GM18505 (cell line): ENCODE data around the gene NTMT2.

Experiments
- ATAC-seq: cut with Tn5 transposase; IDR thresholded peaks from one replicate; pipeline ENCODE4 v1.9.1; 2021; ENCODE audit not compliant: unreplicated experiment
- POLR2A ChIP-seq: IDR thresholded peaks from 4 replicates; pipeline ENCODE4 v1.6.1; 2011; ENCODE audit warnings: borderline replicate concordance; ENCODE audit not compliant: insufficient read depth, insufficient read length; ENCODE audit errors: extremely low read depth

NTMT2 gene

DNA sequence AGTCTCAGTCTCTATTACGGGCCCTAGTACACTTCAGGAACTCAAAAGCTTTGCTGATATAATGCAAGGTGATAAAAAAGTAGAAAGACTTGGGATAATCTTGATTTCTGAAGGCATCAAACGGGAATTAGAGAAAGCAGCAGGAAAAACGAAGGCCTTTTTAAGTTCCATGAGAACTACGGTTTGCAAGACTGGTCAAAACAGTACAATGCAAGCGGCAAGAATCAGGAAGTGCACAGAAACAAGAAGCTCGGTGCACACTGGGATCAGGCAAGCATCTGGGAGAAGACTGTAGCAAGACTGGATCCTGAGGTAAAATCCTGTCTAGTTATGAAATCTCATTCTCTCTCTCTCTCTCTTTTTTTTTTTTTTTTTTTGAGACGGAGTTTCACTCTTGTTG lies 28.6 kb downstream of the NTMT2 start:
- ATAC-seq: no peak

DNA sequence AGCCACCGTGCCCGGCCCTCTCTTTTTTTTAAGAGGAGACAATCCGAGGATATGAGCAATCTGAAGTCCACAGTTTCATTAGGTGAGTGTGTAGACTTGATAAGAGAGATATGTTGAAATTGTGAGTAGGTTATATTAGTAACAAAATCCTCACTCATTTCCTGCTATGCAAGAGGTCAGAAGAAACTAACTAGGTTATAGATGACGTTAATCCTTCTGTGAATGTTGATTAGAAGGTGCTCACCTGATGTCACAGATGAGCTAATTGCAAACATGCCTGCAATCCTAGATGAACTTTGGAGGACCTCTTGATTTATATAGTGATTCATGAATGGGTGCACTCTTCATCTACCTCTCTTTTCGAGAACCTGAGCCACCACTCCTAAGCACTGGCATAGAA lies 29.3 kb downstream of the NTMT2 start:
- no peak for ATAC-seq
- TF ChIP-seq POLR2A: no peak

More for the DNA sequence above, 28.6 kb downstream of the NTMT2 start:
- TF ChIP-seq POLR2A: no peak

DNA sequence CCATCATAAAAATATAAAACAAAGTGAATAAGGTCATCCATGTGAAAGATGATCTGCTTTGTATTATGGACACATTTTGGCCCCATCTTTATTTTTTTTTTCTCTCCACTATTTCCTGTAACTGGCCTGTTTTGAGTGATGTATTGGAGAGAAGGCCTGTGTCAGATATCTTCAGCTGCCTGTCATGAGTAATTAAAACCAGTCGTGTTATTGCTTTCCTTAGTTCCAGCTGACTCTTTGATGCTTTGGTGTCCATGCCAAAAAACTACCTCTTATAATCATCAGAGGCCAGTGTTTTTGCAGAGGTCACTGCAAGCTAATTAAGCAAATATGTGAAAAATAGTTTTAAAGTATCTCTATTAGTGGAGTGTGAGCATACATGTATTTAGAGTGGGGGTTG lies 29.7 kb downstream of the NTMT2 start:
- ATAC-seq: no peak
- no peak for TF ChIP-seq POLR2A

DNA sequence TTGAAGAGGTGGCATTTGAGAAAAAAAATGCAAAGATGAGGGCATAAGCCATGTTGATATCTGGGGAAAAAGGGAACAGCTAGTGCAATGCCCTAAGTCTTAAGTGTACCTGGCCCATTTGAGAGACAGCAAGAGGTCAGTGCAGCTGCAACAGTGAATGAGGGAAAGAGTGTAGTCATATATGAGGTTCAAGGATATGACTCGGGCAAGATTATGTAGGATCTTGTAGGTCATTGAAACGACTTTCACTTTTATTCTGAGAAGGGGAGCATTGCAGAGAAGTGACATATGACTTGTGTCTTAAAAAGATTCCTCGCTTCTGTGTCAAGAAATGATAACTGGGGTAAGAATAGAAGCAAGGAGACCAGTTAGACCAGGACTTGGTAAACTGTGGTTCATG lies 31.0 kb downstream of the NTMT2 start:
- no peak for TF ChIP-seq POLR2A
- no peak for ATAC-seq

DNA sequence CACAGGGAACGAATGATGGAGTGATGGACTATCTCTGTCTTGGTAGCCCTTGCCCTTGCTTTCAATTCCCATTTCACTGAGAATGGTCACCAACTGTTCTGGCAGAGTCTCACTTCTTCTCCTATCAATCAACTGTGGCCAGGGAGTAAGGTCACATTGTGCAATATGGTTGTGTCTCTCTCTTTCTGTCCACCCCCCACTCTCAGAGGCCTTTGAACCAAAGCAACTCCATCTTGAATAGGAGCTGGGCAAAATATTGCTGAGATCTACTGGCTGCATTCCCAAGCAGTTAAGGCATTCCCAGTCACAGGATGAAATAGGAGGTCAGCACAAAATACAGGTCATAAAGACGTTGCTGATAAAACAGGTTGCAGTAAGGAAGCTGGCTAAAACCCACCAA lies 36.7 kb downstream of the NTMT2 start:
- TF ChIP-seq POLR2A: no peak
- ATAC-seq: no peak

DNA sequence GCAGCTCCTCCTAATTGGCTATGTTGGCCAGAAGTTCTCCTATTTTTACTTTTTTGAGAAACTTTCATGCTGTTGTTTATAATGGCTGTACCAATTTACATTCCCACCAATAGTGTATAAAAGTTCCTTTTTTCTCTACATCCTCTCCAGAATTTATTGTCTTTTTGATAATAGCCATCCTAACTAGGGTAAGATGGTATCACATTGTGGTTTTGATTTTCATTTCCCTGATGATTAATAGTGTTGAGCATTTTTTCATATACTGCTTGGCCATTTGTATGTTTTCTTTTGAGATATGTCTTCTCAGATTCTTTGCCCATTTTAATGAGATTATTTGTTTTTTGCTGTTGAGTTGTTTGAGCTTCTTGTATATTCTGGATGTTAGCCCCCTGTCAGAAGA lies 46.8 kb downstream of the NTMT2 start:
- no peak for TF ChIP-seq POLR2A
- ATAC-seq: no peak

DNA sequence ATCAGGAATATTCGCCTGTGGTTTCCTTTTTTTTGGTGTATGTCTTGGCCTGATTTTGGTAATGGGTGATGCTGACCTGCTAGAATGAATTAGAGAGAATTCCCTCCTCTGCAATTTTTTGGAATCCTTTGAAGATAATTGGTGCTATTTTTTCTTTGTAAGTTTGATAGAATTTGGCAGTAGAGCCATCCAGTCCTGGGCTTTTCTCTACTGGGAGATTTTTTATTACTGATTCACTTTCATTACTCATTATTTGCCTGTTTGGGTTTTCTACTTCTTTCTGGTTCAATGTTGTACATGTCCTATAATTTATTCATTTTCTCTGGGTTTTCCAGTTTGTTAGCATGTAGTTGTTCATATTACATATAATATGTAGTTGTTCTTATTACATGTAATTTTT lies 48.7 kb downstream of the NTMT2 start:
- ATAC-seq: no peak

DNA sequence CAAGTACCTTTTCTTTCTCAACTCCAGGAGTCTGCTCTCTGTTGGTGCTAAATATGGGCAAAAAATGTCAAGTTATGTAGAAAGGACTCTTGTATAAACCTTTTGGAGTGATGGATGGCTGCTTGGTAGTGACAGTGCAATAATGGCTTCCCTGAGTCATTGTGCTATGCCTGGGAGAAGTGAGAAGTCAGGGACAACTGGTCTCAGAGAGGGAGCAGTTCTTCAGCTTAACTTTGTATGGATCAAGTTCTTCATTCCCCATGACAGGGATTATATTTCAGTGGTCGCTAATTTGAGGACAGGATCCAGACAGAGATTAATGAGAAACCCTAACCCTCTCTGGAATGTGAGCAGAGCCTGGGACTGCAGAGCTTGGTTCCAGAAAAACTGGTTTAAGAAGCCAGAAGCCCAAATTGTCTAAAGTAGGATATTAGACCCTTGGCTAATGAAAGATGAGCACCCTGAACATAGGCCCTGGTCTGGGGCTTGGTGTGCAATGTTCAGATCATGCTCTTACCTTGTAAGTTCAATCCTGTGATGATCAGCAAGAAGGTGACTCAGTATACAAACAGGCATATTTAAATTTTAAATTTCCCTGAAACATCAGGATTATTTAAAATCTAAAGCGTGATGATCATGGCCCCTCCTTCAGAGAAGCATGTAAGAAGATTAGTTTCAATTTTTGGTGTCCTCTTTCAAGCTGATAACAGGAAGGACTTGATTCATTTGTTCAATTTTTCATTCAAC lies 50.9 kb downstream of the NTMT2 start:
- no peak for ATAC-seq
- no peak for TF ChIP-seq POLR2A

More for the DNA sequence above, 48.7 kb downstream of the NTMT2 start:
- no peak for TF ChIP-seq POLR2A

DNA sequence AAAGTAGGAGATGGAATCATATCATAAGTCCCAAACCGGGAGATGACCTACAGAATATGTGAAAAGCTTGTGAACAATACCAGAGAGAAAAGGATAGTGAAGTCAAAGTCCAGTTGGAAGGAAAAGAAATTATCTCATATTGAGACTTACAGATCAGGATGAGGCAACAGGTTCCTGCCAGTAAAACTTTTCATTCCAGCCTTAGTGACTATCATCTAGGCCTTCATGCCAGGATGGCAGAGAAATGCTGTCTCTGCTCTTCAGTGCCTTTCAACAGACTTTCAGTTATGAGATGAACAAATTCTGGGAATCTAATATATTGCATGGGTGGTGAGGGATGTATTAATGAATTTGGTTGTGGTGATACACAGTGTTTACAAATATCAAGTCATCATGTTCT lies 52.3 kb downstream of the NTMT2 start:
- ATAC-seq: no peak
- no peak for TF ChIP-seq POLR2A

DNA sequence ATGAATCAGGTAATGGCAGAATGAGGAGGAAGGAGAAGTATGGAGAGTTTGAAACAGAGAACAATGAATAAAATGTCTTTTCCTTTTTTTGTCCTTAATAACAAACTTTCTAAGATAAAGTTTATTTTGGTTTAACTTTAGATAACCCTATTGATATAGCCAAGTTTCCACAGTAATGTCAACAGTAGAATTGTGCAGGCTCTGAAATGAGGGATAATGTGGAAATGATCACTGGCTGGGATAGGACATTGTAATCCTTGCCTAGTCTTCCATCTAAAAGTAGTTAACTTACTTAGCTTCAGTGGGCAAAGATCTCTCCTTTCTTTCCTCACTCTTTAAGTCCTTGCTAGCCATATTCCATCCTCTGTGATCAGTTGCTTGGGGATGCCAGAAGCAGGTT lies 52.8 kb downstream of the NTMT2 start:
- ATAC-seq: no peak
- no peak for TF ChIP-seq POLR2A

DNA sequence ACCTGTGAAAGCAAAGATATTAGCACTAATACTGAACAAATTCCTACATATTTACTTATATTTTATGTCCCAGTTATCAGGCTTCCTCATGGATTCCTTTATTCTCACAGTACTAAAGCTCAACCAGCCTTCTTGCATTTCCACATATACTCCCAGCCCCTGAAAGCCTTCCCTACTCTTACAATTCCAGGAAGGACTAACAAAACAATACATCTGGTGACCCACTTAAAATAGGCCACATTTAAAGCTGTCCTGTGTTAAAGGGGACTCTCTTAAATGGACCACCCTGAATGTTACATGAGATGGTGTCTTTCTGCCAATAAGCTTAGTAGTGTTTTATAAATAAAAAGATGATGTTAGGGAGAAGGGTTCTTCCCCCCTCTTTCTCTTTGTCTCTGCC lies 54.4 kb downstream of the NTMT2 start:
- no peak for ATAC-seq
- no peak for TF ChIP-seq POLR2A

DNA sequence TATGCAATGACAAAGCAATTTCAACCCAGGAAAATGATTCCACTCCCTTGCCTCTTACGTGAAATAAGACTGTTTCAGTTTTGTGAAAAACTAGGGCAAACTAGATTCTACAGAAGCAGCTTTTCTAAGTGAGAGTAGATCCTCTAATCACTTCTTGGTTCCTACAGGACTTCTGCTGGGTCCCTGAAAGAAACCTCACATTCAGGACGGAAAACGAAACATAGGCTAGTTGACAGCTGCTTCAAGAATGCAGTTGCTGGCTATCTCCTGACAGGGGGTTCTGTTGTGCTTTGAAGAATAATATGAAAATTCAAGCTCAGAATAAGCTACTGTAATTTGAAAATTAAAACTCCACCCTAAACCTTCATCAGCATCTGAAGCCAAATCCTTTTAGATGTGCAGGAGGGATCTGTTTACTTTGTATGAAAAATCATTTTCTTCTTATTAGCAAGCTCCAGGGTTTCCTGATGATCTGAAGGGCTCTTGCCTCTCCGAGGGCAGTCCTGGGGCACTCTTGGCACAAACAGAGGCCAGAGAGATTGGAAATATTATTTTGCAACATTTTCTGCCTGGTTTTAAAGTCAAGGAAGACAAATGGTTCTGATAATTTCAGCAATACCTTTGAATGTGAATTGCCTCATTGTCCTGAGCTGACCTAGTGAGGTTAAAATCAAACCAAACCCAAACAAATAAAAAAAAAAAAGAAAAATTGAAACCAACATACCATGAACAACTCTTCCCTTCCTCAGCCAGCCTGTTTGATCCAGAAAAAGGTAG lies 55.0 kb downstream of the NTMT2 start:
- no peak for TF ChIP-seq POLR2A
- ATAC-seq: no peak

DNA sequence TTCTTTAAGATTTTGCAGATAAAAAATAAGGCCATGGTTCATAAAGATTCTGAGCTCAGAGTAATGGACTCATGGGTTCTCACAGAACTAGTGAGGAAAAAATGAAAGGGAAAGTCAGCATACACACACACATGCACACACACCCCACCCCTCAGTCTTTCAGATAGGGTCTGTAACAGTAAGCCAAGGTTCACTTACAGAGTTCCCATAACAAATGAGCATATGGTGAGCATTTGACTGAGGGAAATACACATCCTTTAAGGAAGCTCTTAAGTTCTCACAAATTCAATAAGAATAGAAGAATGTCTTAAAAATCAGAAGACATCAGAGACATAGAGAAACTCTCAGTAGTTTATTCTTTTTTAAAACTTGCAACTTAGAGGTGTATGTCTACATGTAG lies 57.9 kb downstream of the NTMT2 start:
- TF ChIP-seq POLR2A: no peak
- no peak for ATAC-seq

DNA sequence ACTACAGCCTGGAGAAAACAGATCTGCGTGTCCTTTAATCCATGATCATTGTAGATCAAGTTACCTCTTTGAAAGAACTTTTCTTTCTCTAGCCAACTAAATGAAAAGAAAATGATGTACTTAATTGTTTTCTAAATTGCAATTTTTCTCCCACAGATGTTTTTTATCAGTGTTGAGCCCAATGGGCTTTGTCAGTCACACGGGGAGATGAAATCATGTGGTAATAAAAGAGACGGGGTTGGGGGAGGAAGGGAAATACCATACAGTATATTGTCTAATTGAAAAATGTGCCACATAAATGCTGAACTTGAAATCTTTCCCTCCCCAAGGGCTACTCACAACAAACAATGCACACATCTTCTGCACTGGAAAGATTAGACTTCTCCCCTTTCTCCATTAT lies 58.4 kb downstream of the NTMT2 start:
- ATAC-seq: no peak
- no peak for TF ChIP-seq POLR2A
